RWPE1 (cell line): ENCODE results near the gene RNH1.

Source experiments
- CTCF ChIA-PET: fragments of 350-600 bp; sonication (Branson Sonifier 250); formaldehyde crosslinking; extraction: SDS; loops from one replicate; lab custom pipeline; 2021; lab: Yijun Ruan, JAX
- POLR2A ChIA-PET: fragments of 400-600 bp; formaldehyde crosslinking; extraction: SDS; loops from one replicate; lab custom pipeline; 2020; ENCODE audit warnings: antibody characterized with exemption; ENCODE audit not compliant: low non-redundant PET; lab: Yijun Ruan, JAX
- DNase-seq: peaks from one replicate; pipeline ENCODE4 v3.0.0; 2012; ENCODE audit warnings: low spot score
- H3K27ac ChIP-seq: fragments of 450-650 bp; 2 replicates; pipeline ENCODE4 v1.5.1; 2017
- TF ChIP-seq, protein P1 (sequence below): fragments of 450-650 bp; conservative IDR thresholded peaks from 2 replicates; pipeline ENCODE4 v1.5.1; 2017; ENCODE audit warnings: low read depth, mild to moderate bottlenecking

Gene RNH1

DNA sequence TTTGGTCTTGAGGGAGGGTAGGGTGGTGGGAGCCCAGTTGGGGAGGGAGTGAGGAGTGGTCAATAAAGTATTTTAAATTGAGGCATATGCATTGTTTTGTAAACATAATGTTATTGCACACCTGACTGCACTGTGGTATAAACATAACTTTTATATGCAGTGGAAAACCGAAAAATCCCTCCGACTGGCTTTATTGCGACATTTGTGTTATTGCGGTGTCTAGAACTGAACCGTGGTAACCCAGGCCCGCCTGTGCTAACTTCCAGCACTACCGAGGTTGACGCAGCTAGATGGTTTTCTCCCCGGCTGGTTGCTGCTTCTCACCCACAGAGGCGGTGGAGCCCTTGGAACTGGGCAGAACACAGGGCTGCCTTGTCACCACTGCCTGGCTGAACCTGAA lies 7.6 kb upstream of the RNH1 start:
- ChIA-PET POLR2A (no interaction called here), CTCF (interaction anchor here (1.0 kb wide), 1 partner anchor 8 kb away, joined by 3 read pairs; no protein-coding TSS in a partner anchor)
- TF ChIP-seq, protein P1, sequence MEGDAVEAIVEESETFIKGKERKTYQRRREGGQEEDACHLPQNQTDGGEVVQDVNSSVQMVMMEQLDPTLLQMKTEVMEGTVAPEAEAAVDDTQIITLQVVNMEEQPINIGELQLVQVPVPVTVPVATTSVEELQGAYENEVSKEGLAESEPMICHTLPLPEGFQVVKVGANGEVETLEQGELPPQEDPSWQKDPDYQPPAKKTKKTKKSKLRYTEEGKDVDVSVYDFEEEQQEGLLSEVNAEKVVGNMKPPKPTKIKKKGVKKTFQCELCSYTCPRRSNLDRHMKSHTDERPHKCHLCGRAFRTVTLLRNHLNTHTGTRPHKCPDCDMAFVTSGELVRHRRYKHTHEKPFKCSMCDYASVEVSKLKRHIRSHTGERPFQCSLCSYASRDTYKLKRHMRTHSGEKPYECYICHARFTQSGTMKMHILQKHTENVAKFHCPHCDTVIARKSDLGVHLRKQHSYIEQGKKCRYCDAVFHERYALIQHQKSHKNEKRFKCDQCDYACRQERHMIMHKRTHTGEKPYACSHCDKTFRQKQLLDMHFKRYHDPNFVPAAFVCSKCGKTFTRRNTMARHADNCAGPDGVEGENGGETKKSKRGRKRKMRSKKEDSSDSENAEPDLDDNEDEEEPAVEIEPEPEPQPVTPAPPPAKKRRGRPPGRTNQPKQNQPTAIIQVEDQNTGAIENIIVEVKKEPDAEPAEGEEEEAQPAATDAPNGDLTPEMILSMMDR: no peak
- DNase-seq: no peak
- peak overlapping the region; percentile 97 for H3K27ac ChIP-seq

DNA sequence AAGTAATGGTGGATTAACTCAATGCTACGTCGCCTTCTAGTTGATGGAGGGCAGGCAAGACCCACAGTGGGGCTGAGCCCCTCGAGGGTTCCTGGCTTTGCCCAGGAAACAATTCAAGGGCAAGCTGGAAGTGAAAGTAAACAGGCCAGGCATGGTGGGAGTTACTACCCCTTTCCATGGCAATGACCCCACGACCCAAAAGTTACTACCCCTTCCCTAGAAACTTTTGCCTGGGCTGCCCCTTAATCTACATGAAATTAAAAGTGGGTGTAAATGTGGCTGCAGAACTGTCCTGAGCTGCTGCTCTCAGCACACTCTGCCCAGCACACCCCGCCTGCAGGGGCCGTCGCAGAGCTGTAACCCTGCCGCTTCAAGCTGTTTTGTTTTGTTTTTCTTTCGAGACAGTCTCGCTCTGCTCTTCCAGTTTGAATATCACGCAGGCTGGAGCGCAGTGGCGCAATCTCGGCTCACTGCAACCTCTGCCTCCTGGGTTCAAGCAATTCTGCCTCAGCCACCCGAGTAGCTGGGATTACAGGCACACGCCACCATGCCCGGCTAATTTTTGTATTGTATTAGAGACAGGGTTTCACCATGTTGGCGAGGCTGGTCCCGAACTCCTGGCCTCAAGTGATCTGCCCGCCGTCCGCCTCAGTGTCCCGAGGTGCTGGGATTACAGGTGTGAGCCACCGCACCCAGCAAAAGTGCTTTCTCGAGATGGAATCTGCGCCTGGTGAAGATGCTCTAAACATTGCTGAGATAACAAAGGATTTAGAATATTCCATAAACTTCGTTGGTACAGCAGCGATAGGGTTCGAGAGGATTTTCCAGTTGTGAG lies 5.9 kb upstream of the RNH1 start:
- H3K27ac ChIP-seq: peak overlapping the region; percentile 97
- POLR2A ChIA-PET: interaction anchor here (0.6 kb wide), 1 partner anchor 71 kb away, joined by 6 read pairs; the partner anchor contains the start of gene ANO9
- CTCF ChIA-PET: interaction anchor here (0.7 kb wide), 1 partner anchor 42 kb away, joined by 3 read pairs; no protein-coding TSS in a partner anchor
- TF ChIP-seq, protein P1: no peak
- no peak for DNase-seq

DNA sequence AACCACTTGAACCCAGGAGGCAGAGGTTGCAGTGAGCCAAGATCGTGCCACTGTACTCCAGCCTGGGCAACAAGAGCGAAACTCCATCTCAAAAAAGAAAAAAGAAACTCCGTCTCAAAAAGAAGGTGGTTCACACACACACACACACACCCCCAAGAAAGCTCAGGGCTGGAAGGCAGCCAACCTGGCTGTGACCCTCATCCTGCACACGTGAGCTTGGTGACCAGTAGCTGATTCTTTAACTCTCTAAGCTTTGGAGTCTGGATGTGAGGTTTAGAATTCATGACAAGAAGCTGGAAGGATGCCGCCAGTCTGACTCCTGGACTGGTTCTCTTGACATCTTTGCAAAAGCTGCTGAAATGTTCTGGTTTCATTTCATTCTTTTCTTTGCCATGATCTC lies 1.9 kb upstream of the RNH1 start:
- ChIA-PET POLR2A (interaction anchor here (0.6 kb wide), 1 partner anchor 58 kb away, joined by 3 read pairs; no protein-coding TSS in a partner anchor), CTCF (interaction anchor here (0.8 kb wide), 1 partner anchor 10 kb away, joined by 4 read pairs; no protein-coding TSS in a partner anchor)
- DNase-seq: no peak
- TF ChIP-seq, protein P1: no peak
- H3K27ac ChIP-seq: peak overlapping the region; percentile 98

DNA sequence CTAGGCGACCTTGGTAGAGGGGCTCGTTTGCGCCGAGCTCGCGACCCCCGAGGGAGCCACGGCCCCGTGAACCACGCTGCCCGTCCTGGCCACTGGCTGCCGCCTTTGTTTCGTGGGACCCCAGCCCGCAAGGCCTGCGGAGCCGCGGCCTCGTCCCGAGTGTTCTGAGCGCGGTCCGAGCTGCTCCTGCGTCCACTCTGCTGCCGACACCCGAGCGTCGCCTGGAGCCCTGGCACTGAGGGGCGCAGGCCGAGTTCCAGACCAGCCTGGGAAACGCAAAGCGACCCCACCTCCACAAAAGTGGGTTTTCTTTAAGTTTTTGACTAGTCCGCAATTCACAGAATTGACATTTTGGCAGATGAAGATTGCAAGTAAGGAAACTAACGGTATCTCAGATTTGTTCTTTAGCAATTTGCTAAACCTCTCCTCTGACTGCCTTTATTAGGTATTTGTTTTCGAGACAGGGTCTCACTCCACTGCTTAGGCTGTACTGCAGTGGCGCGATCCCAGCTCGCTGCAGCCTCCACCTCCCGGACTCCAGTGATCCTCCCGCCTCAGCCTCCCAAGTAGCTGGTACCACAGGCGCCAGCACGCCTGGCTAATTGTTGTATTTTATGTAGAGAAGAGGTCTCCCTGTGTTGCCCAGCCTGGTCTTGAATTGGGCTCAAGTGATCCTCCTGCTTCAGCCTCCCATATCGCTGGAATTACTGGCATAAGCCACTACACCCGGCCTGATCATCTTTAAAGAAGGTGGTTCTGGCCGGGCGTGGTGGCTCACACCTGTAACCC lies 879 bp upstream of the RNH1 start:
- TF ChIP-seq, protein P1: no peak
- POLR2A ChIA-PET: interaction anchor here (0.5 kb wide), 1 partner anchor 12 kb away, joined by 3 read pairs; no protein-coding TSS in a partner anchor
- CTCF ChIA-PET: no interaction called here
- no peak for DNase-seq
- peak overlapping the region; percentile 98 for H3K27ac ChIP-seq

DNA sequence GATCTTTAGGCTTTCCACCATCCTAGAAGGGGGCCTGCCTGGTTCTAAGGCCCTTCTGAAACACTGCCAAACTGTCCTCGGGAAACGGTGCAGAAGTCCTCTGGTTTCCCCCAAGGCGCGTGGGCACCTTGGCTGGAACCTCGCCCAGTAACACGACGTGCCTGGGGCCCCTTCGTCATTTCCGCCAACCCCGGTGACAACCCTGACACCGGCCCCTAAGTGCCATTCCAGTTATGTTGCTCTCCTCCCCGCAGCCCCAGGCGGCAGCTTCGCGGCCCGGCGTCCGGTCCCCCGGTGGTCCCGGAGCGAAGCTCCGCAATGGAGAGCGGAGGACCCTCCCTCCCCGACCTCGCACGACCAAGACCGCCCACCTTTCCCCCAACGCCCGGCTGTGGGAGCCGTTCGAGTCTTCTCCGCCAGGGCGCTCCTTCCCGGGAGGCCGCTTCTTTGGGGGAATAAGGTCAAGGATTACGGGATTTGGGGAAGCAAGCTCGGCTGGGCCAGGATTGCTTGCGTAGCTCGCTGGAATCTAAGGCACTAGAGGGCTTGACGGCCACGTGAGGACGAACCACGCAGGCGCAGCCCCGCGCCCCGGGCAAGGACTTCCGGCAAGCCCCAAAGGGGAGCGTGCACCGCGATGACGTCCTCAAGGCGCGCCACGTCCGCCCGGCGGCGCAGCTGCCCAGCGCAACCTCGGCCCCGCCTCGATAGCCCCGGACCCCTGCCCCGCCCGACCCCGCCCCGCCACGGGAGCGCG lies 626 bp downstream of the RNH1 start:
- ChIA-PET CTCF (interaction anchor here (0.8 to 1.0 kb wide), 3 partner anchors 9 to 56 kb away, joined by 3 to 4 read pairs (median 3); no protein-coding TSS in a partner anchor), POLR2A (interaction anchor here (0.6 to 1.3 kb wide), 3 partner anchors 9 to 64 kb away, joined by 4 to 7 read pairs (median 6); no protein-coding TSS in a partner anchor)
- peak; percentile 93 for DNase-seq
- TF ChIP-seq, protein P1: no peak
- H3K27ac ChIP-seq: peak overlapping the region; percentile 98
